Retina (tissue), 1 donor: ENCODE results near the gene TMEM245.

Source experiments
- DNase-seq: peaks from one replicate; pipeline ENCODE4 v3.0.0-alpha.2; 2016

TMEM245 gene

DNA sequence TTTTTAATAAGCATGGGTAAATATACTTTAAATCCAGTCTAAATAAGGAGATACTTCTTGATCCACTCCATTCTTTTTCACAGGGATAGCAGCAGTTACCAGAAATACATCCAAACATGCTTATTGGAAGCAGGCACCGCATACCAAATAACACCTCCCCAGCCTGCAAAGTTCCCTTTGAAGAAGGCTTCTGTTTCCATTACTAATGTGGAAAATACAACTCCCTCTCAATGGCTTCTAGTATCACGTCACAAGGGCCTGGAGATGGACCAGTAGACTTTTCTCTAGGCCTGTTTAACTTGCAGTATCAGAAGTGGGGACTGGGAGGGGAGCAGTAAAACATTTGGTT is 20.8 kb downstream of the TMEM245 start:
- no peak for DNase-seq

DNA sequence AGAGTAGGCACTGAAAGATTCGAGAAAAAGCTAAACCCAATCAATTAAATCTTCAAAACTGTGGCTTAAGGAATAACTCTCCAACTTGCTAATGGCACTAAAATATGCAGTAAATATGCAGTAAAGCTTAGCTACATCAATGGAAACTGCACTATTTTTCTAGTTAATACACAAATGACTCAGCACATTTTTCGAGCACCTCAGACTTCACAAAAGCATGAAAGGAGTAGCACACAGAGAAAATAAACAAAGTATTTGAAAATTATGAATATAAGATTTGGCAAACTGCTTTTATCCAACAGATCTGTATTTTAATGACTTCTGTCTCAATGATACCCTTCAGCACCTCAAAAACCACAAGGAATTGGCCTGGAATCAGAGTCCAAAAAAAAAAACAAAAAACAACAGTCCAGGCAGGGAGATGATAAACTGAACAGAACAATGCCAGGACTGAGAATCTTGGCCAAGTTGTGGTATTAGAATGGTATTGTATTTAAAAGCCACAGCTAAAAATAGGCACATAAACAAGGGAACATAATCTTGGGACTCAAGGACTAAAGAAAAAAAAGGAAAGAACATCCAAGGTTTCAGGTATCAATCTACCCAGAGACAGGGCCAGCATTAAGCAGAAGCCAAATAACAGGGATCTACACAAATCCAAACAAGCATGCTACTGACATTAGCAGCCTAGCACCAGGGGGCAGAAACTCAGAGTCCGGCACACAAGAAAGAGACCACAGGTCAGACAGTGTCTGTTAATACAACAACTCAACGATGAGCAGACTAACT is 21.4 kb downstream of the TMEM245 start:
- no peak for DNase-seq

DNA sequence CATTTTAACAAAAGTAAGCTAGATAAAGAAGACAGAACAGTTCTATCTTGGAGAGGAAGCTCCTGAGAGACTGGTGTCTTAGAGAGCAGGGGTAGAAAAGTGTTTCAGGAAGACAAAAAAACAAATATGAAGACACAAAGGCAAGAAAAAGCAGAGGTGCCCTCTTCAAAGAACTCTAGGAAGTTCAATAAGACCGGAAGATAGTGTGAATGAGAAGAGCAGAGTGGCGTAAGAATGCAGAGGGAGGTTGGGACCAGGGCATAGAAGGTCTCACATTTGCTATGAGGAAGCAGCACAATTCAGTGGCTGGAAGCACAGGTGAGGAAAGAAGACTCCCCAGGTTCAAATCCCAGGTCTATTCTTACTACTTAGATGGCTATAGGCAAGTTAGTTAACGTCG is 22.6 kb downstream of the TMEM245 start:
- no peak for DNase-seq

DNA sequence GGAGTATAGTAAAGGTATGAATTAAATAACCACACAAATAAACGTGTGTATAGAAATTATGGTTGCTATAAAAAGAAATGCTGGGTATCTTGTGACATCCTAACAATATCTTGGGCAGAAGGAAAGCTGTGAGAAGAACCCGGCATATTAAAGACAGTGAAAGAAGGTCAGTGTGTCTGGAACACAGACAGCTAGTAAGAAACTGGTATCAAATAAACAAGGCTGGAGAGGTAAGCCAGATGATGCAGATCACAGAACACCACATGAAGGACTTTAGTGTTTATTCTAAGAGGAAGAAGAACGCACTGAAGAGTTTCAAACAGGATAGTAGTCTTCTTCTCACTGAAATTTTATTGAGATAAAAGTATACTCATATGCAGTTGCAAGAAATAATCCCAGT is 24.4 kb downstream of the TMEM245 start:
- DNase-seq: no peak

DNA sequence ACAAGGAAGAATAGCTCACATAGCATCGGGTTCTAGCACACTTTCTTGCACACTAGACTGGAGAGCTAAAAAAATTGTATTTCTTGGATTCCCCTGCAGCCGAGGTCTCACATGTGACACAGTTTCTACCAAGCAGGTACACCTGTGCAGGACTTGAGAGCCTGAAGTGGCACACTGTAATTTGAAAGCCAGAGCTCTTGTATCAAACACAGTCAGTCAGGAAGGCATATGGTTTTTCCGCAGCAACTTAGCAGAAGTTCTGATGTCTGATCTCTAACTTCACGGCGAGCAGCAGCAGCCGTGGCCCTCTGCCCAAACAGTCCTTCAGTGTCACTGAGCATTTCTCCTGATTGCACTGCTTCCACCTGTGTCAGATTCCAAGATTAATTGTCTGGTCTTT is 25.5 kb downstream of the TMEM245 start:
- no peak for DNase-seq

DNA sequence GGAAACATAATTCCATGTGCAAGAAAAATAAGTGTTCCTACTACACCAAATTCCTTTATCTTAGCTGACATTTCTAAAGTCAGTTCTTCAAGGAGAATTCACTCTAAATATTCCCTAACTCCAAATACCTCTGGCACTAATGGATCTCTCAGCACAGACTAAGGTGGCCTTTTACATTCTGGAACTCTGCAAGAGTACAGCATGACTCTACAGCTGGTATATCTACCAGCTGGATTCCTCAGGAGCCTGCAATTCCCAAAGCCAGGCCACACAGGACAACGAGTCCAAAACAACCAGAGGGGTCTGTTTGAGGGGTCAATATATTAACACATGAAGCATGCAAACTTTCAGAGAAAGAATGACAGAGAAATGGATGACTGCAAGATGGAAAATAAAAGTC is 27.2 kb downstream of the TMEM245 start:
- no peak for DNase-seq

DNA sequence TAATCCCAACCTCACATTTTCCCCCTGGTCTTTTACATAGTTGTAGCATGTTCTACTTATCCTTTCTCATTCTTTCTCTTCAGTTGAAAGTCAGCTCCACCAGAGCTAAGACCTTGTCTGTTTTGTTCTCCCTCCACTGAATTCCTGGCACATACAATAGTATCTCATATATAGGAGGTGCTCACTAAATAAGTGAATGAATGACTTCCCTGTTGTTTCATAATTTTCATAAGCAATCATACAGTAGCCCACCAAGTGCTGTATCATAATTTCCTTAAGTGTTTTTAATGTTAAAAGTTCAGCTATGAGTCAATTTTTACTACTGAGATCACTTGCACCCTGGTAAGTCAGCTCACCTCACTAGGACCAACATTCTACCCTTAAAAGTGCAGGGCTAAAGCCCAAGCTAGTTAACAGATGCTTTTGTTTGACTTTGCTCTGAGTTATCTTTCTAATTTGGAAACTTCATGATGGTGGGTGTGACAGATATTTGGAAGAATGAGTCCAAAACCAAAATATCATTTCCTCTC is 27.6 kb downstream of the TMEM245 start:
- no peak for DNase-seq

DNA sequence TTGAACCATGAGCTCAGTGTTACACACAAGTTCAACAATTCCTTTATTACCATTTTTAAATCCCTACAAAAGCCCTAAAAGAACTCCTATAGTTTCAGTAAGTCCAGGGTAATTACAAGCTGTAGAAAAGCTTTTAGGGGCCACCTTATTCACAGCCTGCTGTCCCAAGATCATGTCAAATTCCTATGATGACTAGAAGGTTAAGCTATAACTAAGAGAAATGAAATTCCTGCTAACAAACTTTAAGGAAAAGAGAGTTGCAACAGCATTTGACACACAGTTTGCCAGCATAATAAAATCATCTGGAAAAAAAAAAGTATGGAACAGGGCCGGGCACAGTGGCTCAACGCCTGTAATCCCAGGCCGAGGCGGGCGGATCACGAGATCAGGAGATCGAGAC is 31.5 kb downstream of the TMEM245 start:
- DNase-seq: no peak

DNA sequence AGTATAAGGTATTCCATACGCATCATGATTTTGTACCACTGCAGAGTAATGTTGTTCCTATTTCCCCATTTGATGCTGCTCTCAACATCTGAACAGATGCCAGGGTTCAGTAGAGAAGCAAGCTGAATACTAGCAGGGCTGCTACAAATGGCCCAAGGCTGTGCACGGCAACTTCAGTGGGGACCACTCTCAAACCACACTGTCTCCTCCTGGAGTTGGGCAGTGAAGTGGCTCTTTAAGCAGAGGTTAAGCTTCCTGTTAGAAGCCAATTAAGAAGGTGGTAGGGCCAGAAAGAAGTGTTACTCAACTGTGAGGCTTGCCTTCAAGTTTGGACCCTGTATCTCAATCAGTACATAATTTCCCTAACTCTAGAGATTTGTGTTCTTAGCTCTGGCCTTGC is 32.0 kb downstream of the TMEM245 start:
- DNase-seq: no peak

DNA sequence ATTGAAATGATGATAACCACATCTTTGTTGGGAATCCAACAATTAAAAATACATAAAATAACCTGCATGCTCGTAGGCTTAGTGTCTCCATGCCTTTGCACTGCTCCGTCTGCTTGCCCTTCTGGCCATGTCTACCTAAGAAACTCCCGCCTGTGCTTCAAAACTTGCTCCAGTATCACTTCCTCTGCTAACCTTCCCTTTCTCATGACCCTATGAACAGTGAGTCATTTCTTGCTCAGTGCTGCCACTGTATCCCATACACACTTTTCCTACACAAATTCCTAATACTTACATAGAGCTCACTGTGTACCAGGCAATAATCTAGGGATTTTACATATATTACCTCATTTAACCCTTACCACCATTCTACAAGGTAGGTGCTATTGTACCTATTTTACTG is 33.5 kb downstream of the TMEM245 start:
- no peak for DNase-seq

DNA sequence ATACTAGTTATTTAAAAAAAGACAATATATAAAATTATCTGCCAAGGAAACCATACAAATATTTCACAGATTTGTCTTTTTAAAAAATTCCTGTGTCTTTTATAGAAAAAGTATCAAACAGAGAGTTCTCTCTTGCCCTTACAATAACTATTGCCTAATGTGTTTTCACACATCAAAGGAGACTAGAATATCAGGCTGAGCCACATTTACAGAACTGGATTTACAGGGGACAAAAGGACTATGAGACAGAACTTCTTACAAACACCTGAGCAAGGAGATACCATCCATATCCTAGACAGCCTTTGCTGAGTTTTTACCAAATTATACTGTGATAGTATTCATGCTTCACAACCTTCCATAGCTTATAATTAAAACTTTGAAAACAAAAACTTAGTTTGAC is 34.2 kb downstream of the TMEM245 start:
- no peak for DNase-seq

DNA sequence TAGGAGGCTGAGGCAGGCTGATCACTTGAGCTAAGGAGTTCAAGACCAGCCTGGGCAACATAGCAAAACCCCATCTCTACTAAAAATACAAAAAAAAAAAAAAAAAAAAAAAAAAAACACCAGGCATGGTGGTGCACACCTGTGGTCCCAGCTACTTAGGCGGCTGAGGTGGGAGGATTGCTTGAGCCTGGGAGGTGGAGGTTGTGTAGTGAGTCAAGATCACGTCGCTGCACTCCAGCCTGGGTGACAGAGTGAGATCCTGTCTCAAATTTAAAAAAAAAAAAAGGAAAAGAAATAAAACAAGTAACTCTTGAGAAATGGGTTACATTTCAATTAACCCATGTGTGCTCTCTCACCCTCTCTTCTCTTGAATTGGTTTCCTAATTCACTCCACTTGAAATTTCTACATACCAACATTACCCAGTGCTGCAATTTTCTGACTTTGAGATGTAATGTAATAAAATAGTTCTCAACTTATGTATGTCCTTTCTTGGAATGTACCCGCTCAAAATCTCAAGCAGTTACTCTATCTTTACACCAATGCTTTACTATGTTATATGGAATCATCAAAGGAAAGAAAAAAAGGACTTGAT is 35.8 kb downstream of the TMEM245 start:
- no peak for DNase-seq

DNA sequence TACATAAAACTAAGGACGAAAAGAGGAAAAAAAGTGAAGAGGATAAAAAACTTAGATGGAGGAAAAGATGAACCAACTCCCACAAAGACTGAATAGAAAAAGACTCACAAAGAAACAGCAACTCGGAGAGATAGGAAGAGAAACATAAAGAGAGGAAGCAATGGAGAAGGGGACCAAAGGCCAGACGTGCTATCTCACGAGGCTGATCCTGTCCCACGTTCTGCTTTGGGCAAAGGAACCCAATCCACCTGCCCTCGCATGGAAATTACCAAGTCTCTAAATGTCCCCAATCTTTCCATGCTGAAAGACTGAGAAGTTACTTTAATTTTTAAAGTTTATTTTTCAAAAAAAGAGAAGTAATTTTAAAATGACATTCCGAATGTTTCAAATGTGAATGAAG is 36.6 kb downstream of the TMEM245 start:
- no peak for DNase-seq

DNA sequence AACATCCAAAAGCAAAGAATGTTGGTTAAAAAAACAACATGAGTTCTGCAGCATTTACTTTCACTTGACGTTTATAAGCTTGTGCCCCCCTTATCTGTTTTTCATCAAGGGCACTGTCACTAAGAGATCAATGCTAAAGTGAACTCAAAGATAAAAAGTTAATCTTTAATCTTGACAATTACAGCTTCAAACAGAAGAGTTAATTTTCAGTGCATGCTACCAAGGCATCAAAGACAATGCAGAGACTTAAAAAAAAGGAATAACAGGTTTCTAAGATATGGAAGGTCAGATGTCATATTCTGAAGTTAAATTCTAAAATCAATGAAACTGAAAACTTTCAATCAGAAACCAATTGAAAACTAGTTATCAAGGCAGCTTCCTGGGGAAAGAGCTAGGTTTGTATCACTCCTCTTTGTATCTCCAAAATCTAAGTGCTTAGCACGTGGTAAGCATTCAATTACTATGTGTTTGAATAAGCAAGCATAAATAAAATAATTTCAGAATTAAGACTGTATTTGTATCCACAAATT is 37.6 kb downstream of the TMEM245 start:
- no peak for DNase-seq

DNA sequence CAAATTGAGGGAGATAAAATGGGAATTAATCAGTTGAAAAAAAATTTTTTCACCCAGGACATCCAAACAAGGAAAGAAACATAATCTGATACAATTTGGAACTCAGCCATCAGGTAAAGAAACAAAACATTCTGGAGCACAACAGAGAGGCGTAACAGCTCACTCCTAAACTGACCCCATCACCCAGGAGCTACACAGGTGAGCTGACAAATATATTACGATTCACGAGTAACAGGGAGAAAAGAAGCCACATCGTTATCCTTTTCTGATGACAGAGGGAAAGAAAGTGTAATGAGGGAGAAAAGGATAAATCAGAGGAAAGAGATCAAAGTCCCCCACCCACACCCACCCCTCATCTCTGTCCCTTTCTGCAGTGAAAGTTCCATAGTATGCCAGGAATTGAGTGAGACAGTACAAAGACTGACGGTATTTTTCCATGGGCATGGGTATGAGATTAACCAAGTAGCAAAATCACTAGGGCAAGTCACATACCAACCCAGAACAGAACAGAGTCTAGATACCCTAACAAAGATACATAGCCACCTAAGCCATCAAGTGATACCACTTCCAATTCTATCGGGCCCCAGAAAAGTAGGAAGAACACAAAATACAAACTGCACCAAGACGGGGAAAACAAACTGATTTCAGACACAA is 45.4 kb downstream of the TMEM245 start:
- no peak for DNase-seq

DNA sequence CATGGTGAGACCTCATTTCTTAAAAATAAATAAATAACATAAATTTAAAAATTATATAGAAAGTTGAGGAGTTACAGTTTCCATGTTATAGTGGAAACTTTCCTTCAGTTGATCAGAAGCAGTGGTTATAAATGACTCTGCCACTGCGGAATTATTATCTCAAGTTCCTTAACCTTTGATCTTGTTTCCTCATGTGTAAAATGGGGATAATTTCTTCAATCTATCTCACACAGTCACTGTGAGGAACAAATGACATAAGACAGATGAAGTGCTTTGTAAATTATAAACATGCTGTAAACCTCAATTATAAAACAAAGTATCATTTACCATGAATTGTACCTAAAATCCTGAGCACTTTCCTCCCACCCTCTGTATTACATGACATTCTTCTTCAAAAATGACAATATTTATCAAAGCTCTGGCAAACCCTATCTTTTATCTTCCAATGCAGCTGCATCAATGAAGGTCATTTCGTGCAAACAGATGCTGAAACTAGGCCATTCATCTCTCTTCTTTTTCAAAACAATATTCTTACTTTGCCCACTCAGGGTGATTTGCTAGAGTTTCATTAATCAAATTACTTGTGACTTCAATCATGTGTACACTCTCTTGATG is 46.8 kb downstream of the TMEM245 start:
- DNase-seq: peak; percentile 36

DNA sequence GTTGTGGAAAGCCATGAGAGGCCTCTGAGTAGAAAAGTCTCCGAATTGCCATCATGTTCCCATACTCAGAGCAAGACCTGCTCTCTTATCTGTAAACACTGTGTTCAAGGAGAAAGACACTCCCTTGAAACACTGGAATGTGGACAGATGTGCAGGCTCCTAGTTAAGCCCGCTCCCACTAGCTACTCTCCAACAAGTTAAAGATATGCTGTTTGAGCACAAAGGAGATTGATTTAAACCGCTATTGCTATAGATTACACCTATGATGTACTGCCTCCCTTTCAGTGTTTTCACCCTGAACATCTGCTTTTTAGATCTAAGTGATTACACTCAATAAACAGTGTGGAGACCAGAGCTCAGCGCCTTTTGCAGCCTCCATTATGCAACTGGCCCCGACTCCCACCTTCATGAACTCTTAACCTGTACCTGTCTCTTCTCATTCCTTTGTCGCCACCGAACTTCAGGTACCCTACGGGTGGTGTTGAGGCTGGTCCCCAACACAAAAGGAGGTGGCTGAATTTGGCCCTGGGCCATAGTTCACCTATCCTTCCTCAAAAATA is 47.5 kb downstream of the TMEM245 start:
- DNase-seq: no peak

DNA sequence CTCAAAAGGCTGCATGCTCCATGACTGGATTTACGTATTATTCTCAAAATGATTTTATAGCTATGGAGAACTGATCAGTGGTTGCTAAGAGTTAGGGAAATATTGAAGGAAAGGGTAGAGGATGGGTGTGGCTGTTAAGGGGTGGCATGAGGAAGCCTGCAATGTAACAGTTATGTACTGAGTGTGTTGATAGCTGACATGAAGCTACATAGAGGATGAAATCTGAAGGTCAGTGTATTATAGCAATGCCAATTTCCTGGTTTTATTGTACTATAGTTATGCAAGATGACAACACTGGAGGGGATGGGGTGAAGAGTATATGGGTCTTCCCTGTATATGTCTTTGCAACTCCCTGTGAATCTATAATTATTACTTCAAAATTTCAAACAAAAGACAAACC is 51.0 kb downstream of the TMEM245 start:
- DNase-seq: no peak

DNA sequence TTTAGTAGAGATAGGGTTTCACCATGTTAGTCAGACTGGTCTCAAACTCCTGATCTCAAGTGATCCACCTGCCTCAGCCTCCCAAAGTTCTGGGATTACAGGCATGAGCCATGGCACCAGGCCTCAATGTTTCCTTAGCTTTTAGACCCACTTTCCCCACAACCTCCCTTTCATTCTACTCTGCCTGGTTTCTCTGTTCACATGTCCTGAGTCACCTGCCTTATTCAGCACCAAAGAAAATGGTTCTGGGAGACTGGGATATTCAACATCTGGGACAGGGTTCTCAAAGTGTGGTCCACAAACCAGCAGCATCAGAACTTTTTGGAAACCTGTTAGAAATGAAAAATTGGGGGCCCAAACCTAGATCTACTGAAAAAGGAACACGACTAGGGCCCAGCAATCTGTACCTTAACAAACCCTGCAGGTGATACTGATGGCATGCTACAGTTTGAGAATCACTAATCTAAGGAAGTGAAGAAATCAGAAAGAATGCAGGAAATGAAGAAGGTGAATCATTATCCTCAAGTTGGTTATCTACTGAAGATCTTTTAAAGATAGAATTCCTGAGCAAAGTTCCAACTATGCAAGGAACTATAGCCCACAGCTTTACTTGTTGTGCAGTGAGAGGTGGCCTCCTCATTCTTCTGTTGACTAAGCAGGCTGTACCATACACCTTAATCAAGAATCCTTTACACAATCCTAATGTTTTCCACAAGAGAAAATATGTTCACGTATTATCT is 54.6 kb downstream of the TMEM245 start:
- DNase-seq: no peak

DNA sequence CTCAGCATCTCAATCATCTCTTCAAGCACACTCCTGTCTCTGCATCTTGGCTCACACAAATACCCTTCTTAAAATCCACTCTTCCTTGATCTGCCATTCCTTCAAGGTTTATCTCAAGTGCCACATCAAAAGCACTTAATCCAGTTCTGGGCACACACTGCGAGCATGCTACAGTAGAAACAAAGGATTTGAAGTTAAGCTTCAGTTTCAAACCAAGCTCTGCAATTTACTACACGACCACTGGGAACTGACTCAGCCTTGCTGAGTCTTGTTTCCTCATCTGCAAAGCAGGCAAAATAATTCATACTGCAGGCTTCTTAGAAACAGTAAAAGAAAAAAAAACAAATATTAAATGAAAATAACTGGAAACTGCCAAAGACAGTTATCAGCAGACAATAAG is 56.0 kb downstream of the TMEM245 start:
- no peak for DNase-seq

DNA sequence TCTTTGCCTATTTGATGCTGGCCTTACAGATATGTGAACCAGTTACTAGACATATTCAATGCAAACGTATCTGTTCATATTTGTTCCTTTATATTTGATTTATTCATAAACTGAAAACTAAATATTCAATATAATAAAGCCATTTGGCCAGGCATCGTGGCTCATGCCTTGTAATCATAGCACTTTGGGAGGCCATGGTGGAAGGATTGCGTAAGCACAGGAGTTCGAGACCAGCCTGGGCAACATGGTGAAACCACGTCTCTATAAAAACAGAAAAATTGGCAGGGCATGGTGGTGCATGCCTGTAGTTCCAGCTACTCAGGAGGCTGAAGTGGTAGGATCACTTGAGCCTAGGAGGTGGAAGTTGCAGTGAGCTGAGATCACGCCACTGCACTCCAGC is 57.2 kb downstream of the TMEM245 start:
- no peak for DNase-seq

DNA sequence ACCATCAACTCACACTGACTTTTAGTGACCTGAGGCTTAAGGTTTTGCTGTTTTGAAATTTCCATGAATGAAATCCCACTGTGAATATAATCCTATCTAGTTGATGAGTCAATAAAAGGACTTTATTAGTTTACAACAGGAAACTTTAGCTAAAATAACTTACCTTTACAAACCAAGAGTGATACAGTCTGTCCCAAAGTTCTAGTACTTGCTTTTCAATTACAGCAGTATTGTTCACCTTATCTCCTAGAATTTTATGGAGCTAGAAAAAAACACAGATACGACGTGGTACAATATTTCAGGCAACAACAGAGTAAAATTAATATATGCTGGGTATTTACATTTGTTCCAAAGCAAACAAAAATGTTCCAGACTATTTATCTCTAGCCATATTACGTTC is 59.6 kb downstream of the TMEM245 start:
- no peak for DNase-seq
